ENCODE measurements around the gene BMPR2.

GRCh38 chr2:202344178-202344577, 31.9 kb upstream of the BMPR2 start:
- TF ChIP-seq CTCF (IDR thresholded peaks at IDR 0.05) (no peak), POLR2AphosphoS5 (IDR thresholded peaks at IDR 0.05) (no peak), POLR2A (IDR thresholded peaks at IDR 0.05) (no peak)

All from breast epithelium (tissue), 3 donors.